GM12874 (cell line): ENCODE measurements around the gene RPS6KA1.

Experiments used
- CTCF ChIP-seq: IDR thresholded peaks from 2 replicates; pipeline ENCODE4 v1.5.1; 2011; ENCODE audit warnings: low read depth, mild to moderate bottlenecking, control low read depth, low read length, moderate library complexity; ENCODE audit not compliant: insufficient read depth

Gene RPS6KA1

GRCh38 chr1:26529655-26530409 lies at the start of gene RPS6KA1:
TSS of gene RPS6KA1 (plus strand) at chr1:26529761. CDS start at chr1:26529921, 160 bp downstream.
- no peak for TF ChIP-seq CTCF

GRCh38 chr1:26482921-26483320 lies 46.6 kb upstream of the RPS6KA1 start:
- TF ChIP-seq CTCF: no peak

GRCh38 chr1:26483980-26484379 lies 45.6 kb upstream of the RPS6KA1 start:
- TF ChIP-seq CTCF: no peak

GRCh38 chr1:26490155-26490554 lies 39.4 kb upstream of the RPS6KA1 start:
- no peak for TF ChIP-seq CTCF

GRCh38 chr1:26493267-26493666 lies 36.3 kb upstream of the RPS6KA1 start:
- no peak for TF ChIP-seq CTCF

- TF ChIP-seq CTCF: no peak
Observed at GRCh38 chr1:26493938-26494337, 35.6 kb upstream of the RPS6KA1 start.

GRCh38 chr1:26496861-26497260 lies 32.7 kb upstream of the RPS6KA1 start:
- no peak for TF ChIP-seq CTCF

- TF ChIP-seq CTCF: no peak
Observed at GRCh38 chr1:26498894-26499293, 30.7 kb upstream of the RPS6KA1 start.
